Measurements from ENCODE around the gene MARCHF2.

The MARCHF2 gene

DNA sequence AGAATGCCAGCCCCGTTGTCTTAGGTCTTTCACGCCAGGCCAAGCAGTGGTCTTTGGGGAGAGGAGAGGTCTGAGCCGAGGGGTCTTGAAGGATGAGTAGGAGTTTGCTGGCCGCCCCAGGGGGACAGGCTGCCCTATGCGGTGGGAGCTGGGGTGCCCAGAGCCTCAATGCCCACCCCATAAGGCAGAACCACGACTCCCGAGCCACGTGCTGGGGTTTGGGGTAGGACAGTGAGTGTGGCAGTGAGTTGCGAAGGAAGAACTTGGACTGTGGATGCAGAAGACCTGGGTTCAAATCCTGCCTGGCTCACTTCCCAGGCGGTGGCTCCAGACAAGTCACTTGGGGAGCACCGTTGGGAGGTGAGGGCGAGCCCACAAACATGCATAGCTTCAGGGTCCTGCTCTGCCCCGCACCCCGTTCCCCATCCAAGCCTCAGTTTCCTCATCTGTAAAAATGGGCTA, 17.5 kb upstream of the MARCHF2 start:
- peak overlapping the region; percentile 69 for H3K27ac ChIP-seq (ENCODE audit: poor library complexity, severe bottlenecking)
- TF ChIP-seq, protein P1, sequence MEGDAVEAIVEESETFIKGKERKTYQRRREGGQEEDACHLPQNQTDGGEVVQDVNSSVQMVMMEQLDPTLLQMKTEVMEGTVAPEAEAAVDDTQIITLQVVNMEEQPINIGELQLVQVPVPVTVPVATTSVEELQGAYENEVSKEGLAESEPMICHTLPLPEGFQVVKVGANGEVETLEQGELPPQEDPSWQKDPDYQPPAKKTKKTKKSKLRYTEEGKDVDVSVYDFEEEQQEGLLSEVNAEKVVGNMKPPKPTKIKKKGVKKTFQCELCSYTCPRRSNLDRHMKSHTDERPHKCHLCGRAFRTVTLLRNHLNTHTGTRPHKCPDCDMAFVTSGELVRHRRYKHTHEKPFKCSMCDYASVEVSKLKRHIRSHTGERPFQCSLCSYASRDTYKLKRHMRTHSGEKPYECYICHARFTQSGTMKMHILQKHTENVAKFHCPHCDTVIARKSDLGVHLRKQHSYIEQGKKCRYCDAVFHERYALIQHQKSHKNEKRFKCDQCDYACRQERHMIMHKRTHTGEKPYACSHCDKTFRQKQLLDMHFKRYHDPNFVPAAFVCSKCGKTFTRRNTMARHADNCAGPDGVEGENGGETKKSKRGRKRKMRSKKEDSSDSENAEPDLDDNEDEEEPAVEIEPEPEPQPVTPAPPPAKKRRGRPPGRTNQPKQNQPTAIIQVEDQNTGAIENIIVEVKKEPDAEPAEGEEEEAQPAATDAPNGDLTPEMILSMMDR (IDR thresholded peaks at IDR 0.05; ENCODE audit: poor library complexity, severe bottlenecking), result no peak
- DNase-seq (ENCODE audit: low spot score) (no peak), ATAC-seq (ENCODE audit: low read depth) (no peak)
- no peaks in the 10 kb centered on the region for H3K9me3 ChIP-seq (ENCODE audit: severe bottlenecking)
- no peak overlapping the region for H3K4me3 ChIP-seq (ENCODE audit: severe bottlenecking)
- no peaks in the 10 kb centered on the region for H3K27me3 ChIP-seq (ENCODE audit: insufficient read depth, poor library complexity, severe bottlenecking)
- H3K4me1 ChIP-seq (ENCODE audit: insufficient read depth, poor library complexity, severe bottlenecking), result peaks cover 28% of the 10 kb centered on the region
- peaks cover 6% of the 10 kb centered on the region; the same call in 1 of the 2 replicates for H3K36me3 ChIP-seq (ENCODE audit: low read depth)

DNA sequence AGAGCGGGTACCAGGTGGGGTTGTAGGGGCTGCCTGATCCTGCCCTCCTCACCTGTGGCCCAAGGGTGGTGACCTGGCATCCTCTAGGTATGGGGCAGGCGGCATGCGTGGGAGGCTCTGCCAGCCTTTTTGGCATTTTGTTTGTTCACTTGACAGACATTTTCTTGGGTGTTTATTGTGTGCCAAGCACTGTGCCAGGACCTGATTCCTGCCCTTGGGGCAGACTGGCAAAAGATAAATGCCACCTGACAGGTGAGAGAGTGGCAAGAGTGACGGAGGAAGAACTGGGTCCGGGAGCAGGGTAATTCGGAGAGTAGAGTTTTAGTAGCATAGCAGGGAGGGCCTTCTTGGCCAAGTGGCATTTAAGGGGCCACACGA, 16.9 kb upstream of the MARCHF2 start:
- no peak for ATAC-seq (ENCODE audit: low read depth)
- DNase-seq (ENCODE audit: low spot score), result no peak

DNA sequence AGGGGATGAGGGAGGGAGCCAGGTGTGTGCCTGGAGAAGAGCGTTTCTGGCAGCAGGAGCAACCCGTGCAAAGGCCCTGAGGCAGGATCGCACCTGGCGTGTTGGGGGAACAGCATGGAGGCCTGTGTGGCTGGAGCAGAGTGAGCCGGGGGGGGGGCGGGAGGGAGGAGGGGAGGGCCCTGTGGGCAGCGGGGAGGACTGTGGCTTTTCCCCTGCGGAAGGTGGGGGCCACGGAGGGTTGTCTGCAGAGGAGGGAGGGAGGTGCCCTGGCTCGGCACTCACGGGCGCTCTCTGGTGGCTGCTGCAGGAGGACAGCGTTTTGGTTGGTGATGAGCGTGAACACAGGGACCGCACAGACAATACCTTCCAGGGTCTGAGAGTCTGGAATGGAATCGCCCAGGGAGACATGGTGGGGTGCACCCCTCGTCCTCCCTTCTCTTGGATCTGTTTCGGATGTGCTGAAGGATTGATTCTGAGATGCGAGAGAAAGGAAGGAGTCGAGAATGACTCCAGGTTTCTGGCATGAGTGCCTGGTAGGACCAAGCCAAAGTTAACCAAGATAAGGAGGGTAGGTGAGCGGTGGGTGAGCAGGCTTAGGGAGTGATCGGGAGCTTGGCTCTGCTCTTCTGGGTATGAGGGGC, 16.4 kb upstream of the MARCHF2 start:
- no peak overlapping the region for H3K4me3 ChIP-seq (ENCODE audit: severe bottlenecking)
- H3K27ac ChIP-seq (ENCODE audit: poor library complexity, severe bottlenecking), result peak overlapping the region; percentile 69
- peaks cover 28% of the 10 kb centered on the region for H3K4me1 ChIP-seq (ENCODE audit: insufficient read depth, poor library complexity, severe bottlenecking)
- DNase-seq (ENCODE audit: low spot score), result peak; percentile 65
- H3K27me3 ChIP-seq (ENCODE audit: insufficient read depth, poor library complexity, severe bottlenecking), result no peaks in the 10 kb centered on the region
- no peaks in the 10 kb centered on the region for H3K9me3 ChIP-seq (ENCODE audit: severe bottlenecking)
- TF ChIP-seq, protein P1 (IDR thresholded peaks at IDR 0.05; ENCODE audit: poor library complexity, severe bottlenecking), result peak; percentile 57
- peaks cover 6% of the 10 kb centered on the region; the same call in 1 of the 2 replicates for H3K36me3 ChIP-seq (ENCODE audit: low read depth)
- ATAC-seq (ENCODE audit: low read depth), result peak; percentile 26; the same call in 2 of the 3 replicates

More for the DNA sequence above, 16.9 kb upstream of the MARCHF2 start:
- no peaks in the 10 kb centered on the region for H3K27me3 ChIP-seq (ENCODE audit: insufficient read depth, poor library complexity, severe bottlenecking)
- H3K9me3 ChIP-seq (ENCODE audit: severe bottlenecking), result no peaks in the 10 kb centered on the region
- peak overlapping the region; percentile 69 for H3K27ac ChIP-seq (ENCODE audit: poor library complexity, severe bottlenecking)
- peaks cover 28% of the 10 kb centered on the region for H3K4me1 ChIP-seq (ENCODE audit: insufficient read depth, poor library complexity, severe bottlenecking)
- H3K4me3 ChIP-seq (ENCODE audit: severe bottlenecking), result no peak overlapping the region
- TF ChIP-seq, protein P1 (IDR thresholded peaks at IDR 0.05; ENCODE audit: poor library complexity, severe bottlenecking), result no peak
- H3K36me3 ChIP-seq (ENCODE audit: low read depth), result peaks cover 6% of the 10 kb centered on the region; the same call in 1 of the 2 replicates

DNA sequence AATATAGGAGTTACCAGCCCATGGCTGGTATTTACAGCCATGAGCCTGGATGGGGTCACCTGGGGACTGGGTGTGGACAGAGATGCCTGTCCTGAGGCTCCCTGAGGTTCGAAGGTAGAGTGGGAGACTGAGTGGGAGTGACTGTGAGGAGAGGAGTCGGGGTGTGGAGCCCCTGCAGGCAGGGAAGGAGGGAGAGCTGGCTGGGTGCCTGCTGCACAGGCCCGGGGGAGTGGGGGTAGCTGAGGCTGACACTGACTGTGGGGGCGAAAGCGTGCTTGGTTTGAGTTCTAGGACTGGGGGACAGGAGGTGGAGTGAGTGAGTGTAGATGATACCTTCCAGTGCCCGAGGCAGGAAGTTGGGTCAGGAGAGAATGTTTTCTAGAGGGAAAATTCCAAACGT, 15.8 kb upstream of the MARCHF2 start:
- peak overlapping the region; percentile 69 for H3K27ac ChIP-seq (ENCODE audit: poor library complexity, severe bottlenecking)
- peaks cover 10% of the 10 kb centered on the region for H3K36me3 ChIP-seq (ENCODE audit: low read depth)
- no peak for DNase-seq (ENCODE audit: low spot score)
- TF ChIP-seq, protein P1 (IDR thresholded peaks at IDR 0.05; ENCODE audit: poor library complexity, severe bottlenecking), result peak; percentile 2
- no peaks in the 10 kb centered on the region for H3K27me3 ChIP-seq (ENCODE audit: insufficient read depth, poor library complexity, severe bottlenecking)
- peaks cover 28% of the 10 kb centered on the region for H3K4me1 ChIP-seq (ENCODE audit: insufficient read depth, poor library complexity, severe bottlenecking)
- H3K4me3 ChIP-seq (ENCODE audit: severe bottlenecking), result no peak overlapping the region
- ATAC-seq (ENCODE audit: low read depth), result peak; percentile 49
- H3K9me3 ChIP-seq (ENCODE audit: severe bottlenecking), result no peaks in the 10 kb centered on the region

DNA sequence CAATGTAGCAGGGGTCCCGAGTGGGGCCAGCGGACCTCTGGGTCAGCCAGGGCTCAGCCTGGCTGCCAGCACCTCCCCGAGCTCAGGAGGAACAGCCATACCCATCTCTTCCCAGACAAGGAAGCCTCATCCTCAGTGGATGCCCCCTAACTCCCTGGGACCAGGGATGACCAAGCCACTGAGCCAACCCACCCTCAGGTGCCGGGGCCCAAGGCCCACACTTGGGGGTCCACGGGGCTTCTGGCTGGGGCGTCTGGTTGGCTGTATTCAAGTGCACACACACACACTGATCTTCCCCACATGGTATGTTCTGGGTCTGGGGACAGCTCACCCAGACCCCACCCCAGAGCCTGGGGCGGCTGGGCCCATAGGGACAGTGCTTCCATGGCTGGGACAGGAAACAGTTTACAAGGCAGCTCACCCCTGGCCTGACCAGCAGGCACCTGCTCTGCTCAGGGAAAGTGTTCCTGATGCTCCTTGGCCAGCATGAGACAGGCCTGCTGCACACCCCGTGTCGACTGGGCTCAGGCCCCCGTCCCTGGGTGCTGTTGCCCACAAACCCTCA, 15.3 kb upstream of the MARCHF2 start:
- DNase-seq (ENCODE audit: low spot score) (no peak), ATAC-seq (ENCODE audit: low read depth) (no peak)
- H3K27ac ChIP-seq (ENCODE audit: poor library complexity, severe bottlenecking), result peak overlapping the region; percentile 69
- no peaks in the 10 kb centered on the region for H3K9me3 ChIP-seq (ENCODE audit: severe bottlenecking)
- TF ChIP-seq, protein P1 (IDR thresholded peaks at IDR 0.05; ENCODE audit: poor library complexity, severe bottlenecking), result no peak
- peaks cover 13% of the 10 kb centered on the region for H3K36me3 ChIP-seq (ENCODE audit: low read depth)
- no peak overlapping the region for H3K4me3 ChIP-seq (ENCODE audit: severe bottlenecking)
- H3K4me1 ChIP-seq (ENCODE audit: insufficient read depth, poor library complexity, severe bottlenecking), result peaks cover 28% of the 10 kb centered on the region
- no peaks in the 10 kb centered on the region for H3K27me3 ChIP-seq (ENCODE audit: insufficient read depth, poor library complexity, severe bottlenecking)
